ENCODE data around the gene CDK17.

DNA sequence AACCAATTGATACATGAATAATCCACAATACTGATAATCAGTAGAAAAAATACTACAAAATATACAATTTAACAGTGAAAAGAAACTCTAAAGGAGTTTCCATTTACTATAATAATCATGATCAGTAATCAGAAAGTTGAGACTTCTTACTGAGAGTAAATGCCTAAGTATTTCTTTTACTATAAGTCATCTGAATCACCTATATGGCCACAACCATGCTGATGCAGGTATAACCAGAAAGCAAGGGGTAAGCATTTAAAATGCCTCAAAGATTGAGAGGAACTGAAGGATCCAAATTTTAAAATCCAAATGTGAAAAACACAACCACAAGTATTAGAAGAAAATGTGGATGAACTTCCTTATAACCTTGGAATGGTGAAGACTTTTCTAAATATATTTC lies 23.4 kb downstream of the CDK17 start:
- no peak for TF ChIP-seq TAF1 (IDR thresholded peaks at IDR 0.05; ENCODE audit: control insufficient read depth, extremely low read depth, insufficient read depth, low read length, severe bottlenecking)
- TF ChIP-seq MTA3 (IDR thresholded peaks at IDR 0.05; ENCODE audit: borderline replicate concordance) = no peak
- TF ChIP-seq POLR2A (conservative IDR thresholded peaks at IDR 0.05) = no peak
- TF ChIP-seq, protein P1, sequence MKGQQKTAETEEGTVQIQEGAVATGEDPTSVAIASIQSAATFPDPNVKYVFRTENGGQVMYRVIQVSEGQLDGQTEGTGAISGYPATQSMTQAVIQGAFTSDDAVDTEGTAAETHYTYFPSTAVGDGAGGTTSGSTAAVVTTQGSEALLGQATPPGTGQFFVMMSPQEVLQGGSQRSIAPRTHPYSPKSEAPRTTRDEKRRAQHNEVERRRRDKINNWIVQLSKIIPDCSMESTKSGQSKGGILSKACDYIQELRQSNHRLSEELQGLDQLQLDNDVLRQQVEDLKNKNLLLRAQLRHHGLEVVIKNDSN (CRISPR knock-in tag; IDR thresholded peaks at IDR 0.05) = no peak
- no peak for TF ChIP-seq ZBTB1 (CRISPR knock-in tag; IDR thresholded peaks at IDR 0.05; ENCODE audit: borderline replicate concordance, low read depth)
- TF ChIP-seq, protein P2, sequence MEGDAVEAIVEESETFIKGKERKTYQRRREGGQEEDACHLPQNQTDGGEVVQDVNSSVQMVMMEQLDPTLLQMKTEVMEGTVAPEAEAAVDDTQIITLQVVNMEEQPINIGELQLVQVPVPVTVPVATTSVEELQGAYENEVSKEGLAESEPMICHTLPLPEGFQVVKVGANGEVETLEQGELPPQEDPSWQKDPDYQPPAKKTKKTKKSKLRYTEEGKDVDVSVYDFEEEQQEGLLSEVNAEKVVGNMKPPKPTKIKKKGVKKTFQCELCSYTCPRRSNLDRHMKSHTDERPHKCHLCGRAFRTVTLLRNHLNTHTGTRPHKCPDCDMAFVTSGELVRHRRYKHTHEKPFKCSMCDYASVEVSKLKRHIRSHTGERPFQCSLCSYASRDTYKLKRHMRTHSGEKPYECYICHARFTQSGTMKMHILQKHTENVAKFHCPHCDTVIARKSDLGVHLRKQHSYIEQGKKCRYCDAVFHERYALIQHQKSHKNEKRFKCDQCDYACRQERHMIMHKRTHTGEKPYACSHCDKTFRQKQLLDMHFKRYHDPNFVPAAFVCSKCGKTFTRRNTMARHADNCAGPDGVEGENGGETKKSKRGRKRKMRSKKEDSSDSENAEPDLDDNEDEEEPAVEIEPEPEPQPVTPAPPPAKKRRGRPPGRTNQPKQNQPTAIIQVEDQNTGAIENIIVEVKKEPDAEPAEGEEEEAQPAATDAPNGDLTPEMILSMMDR (IDR thresholded peaks at IDR 0.05 in 2 of 3, conservative IDR thresholded peaks at IDR 0.05 in 1 of 3; ENCODE audit: insufficient read depth in 2 of 3, low read depth in 1 of 3, low read length in 3 of 3) = no peak
- TF ChIP-seq, protein P3, sequence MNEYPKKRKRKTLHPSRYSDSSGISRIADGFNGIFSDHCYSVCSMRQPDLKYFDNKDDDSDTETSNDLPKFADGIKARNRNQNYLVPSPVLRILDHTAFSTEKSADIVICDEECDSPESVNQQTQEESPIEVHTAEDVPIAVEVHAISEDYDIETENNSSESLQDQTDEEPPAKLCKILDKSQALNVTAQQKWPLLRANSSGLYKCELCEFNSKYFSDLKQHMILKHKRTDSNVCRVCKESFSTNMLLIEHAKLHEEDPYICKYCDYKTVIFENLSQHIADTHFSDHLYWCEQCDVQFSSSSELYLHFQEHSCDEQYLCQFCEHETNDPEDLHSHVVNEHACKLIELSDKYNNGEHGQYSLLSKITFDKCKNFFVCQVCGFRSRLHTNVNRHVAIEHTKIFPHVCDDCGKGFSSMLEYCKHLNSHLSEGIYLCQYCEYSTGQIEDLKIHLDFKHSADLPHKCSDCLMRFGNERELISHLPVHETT (CRISPR knock-in tag; conservative IDR thresholded peaks at IDR 0.05 in 1 of 2, IDR thresholded peaks at IDR 0.05 in 1 of 2) = no peak
- TF ChIP-seq GABPB1 (CRISPR knock-in tag; IDR thresholded peaks at IDR 0.05) = no peak
- TF ChIP-seq EZH2 (IDR thresholded peaks at IDR 0.05; ENCODE audit: borderline replicate concordance, low read depth, low read length) = no peak
- no peak for TF ChIP-seq U2AF1 (optimal IDR thresholded peaks at IDR 0.05; ENCODE audit: low read depth, low read length)
- no peak for TF ChIP-seq ZNF586 (CRISPR knock-in tag; conservative IDR thresholded peaks at IDR 0.05)
- TF ChIP-seq, protein P4, sequence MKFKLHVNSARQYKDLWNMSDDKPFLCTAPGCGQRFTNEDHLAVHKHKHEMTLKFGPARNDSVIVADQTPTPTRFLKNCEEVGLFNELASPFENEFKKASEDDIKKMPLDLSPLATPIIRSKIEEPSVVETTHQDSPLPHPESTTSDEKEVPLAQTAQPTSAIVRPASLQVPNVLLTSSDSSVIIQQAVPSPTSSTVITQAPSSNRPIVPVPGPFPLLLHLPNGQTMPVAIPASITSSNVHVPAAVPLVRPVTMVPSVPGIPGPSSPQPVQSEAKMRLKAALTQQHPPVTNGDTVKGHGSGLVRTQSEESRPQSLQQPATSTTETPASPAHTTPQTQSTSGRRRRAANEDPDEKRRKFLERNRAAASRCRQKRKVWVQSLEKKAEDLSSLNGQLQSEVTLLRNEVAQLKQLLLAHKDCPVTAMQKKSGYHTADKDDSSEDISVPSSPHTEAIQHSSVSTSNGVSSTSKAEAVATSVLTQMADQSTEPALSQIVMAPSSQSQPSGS (CRISPR knock-in tag; IDR thresholded peaks at IDR 0.05) = no peak
- no peak for TF ChIP-seq IRF2 (CRISPR knock-in tag; IDR thresholded peaks at IDR 0.05)
- no peak for TF ChIP-seq MYC (IDR thresholded peaks at IDR 0.05; ENCODE audit: low read depth, low read length)
- no peak for TF ChIP-seq MYC (CRISPR knock-in tag; IDR thresholded peaks at IDR 0.05; ENCODE audit: borderline replicate concordance, low read depth)

Measured in K562 (cell line).